Inflammatory macrophage treated with lipopolysaccharide for 1 hour (primary cell): Measurements from ENCODE around the gene GSC2.
"Not testable (repeated sequence)": the region's sequence is repeated elsewhere in the genome, so short reads cannot be mapped to it uniquely, and the experiment has no call there.

Source experiments
- DNase-seq, 2 donors: peaks; one replicate each; pipeline ENCODE4 v3.0.0-alpha.2; 2020 to 2022

GSC2 gene

GRCh38 chr22:19178065-19178656, 28.1 kb upstream of the GSC2 start:
- peak; percentile 15 to 18 for DNase-seq

GRCh38 chr22:19177164-19178064, 27.3 kb upstream of the GSC2 start:
- no peak for DNase-seq

GRCh38 chr22:19176732-19177131, 26.6 kb upstream of the GSC2 start:
- DNase-seq: no peak

GRCh38 chr22:19176175-19176643, 26.1 kb upstream of the GSC2 start:
- no peak for DNase-seq

- DNase-seq: no peak
These were observed 25.6 kb upstream of the GSC2 start for GRCh38 chr22:19175602-19176174.

- DNase-seq: no peak
These were observed 25.0 kb upstream of the GSC2 start for GRCh38 chr22:19175026-19175601.

GRCh38 chr22:19174106-19175025, 24.3 kb upstream of the GSC2 start:
- peak; percentile 48 to 49 for DNase-seq

- no peak for DNase-seq
These were observed 23.2 kb upstream of the GSC2 start for GRCh38 chr22:19173047-19174035.

- no peak for DNase-seq
These were observed 22.3 kb upstream of the GSC2 start for GRCh38 chr22:19172213-19173046.

GRCh38 chr22:19169947-19170318, 19.8 kb upstream of the GSC2 start:
- no peak for DNase-seq

- DNase-seq: no peak
These were observed 19.2 kb upstream of the GSC2 start for GRCh38 chr22:19169002-19169946.

GRCh38 chr22:19168088-19168890, 18.2 kb upstream of the GSC2 start:
- DNase-seq: no peak

GRCh38 chr22:19167106-19167869, 17.2 kb upstream of the GSC2 start:
- DNase-seq: no peak

GRCh38 chr22:19166421-19166820, 16.3 kb upstream of the GSC2 start:
- no peak for DNase-seq

- no peak for DNase-seq
These were observed 14.3 kb upstream of the GSC2 start for GRCh38 chr22:19164425-19164824.

- not testable (repeated sequence) for DNase-seq
These were observed 8.6 kb upstream of the GSC2 start for GRCh38 chr22:19158649-19159048.

GRCh38 chr22:19156109-19156508, 6.0 kb upstream of the GSC2 start:
- not testable (repeated sequence) for DNase-seq
